GM18951 (cell line): Measurements from ENCODE around the gene GNB1.

Experiments used
- POLR2A ChIP-seq: IDR thresholded peaks from 4 replicates; pipeline ENCODE4 v1.6.1; 2011; ENCODE audit warnings: mild to moderate bottlenecking; ENCODE audit not compliant: insufficient read length, insufficient read depth; ENCODE audit errors: extremely low read depth
- in situ Hi-C: fragments of 300-500 bp; cut with MboI; formaldehyde crosslinking; loops from one replicate; pipeline ENCODE4 v1.12.0; 2022; ENCODE audit warnings: low sequenced_read_pairs, mixed read lengths, inconsistent platforms; ENCODE audit not compliant: unreplicated experiment

GNB1 gene

DNA sequence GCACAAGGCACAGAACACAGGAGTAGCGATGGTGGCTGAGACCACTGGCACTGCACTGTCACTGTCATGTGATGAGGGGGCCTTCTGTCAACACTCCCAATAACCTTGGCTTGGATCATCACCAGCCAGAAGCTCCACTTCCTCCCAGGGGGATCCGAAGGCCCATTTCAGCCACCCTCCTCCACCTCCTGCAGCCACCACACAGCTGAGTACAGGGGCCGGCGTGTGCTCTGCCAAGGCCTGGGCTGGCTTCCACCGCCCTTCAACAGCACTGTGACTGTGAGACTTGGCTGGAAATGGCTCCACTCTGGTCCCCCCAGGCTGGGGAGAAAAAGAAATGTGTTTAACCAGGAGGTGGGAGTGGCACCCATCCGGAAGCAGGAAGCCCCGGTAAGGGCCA, 102.8 kb downstream of the GNB1 start:
- no peak for TF ChIP-seq POLR2A
- in situ Hi-C loops: loop anchor here (5.0 kb wide), 1 partner anchor 99 kb away; no protein-coding TSS in a partner anchor

DNA sequence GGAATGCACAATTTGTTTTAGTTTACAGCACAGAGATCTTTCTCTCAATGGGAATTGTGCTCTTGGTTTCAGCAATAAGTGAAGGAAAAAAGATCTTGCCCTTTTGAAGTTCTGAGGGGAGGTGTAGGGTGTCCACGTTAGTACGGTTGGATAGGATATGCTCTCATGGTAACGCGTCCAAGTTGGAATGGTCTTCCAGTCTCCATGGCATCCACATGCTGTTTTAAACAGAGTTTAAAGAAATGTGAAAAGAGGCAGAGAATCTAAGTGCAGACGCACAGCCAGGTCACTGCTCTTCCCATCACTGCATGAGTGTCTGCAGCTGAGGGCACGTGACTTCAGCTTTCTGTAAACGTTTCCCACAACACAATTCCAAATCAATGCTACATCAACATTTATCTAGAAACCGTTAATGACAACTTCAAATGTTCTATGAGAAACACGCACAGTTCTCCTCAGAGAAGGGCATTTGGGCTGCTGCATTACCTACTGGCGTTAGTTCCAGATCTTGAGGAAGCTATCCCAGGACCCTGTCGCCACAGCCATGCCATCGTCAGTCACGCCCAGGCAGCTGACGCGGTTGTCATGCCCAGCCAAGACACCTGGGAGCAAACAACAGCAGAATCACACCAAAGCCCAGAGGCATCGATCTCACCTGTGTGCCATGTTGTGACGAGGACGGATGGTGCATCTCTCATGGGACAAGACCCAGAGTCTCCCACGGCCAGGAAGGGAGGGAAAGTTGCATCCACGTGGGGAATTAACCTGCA, 103.9 kb downstream of the GNB1 start:
- TF ChIP-seq POLR2A: no peak
- in situ Hi-C loops: loop anchor here (5.0 kb wide), 1 partner anchor 100 kb away; no protein-coding TSS in a partner anchor

DNA sequence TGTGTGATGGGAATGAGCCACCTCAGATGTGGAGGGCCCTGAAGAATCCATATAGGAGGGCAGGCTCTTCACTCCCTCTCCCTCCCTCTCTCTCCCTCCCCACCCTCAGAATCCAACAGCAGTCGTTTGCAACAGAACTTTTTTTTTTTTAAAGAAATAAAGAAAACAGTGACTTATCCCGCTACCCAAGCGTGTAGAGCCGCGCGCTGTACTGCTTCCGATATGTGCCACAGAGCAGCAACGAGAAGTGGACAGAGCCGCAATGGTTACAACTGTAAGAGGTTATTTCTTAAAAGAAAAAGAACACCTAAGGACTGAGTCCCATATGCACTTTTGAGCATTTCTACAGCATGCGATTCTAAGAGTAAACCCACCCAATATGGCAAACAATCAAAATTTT, 105.2 kb downstream of the GNB1 start:
- TF ChIP-seq POLR2A: no peak
- in situ Hi-C loops: loop anchor here (5.0 kb wide), 1 partner anchor 102 kb away; no protein-coding TSS in a partner anchor

GRCh38 chr1:1784933-1785332, 106.0 kb downstream of the GNB1 start:
- TF ChIP-seq POLR2A: no peak
- in situ Hi-C loops: loop anchor here (5.0 kb wide), 1 partner anchor 102 kb away; no protein-coding TSS in a partner anchor

DNA sequence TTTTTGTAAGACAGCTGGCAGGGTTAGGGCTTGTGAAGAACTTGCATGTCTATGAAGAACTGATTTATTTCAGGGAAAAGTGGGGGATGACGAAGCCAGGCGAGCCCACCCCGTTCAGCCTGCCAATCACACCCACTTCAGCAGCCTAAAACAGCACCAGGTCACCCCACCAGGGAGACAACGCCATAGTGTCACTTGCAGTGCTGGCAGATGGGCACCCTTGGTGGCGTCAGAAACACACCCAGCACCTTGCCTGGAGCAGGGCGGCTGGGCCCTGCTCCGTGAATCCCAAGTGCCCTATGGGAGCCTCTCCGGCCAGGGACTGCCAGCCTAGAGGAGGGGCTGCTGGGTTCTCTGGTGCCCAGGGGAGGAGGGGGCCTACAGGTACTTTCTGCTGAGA, 107.6 kb downstream of the GNB1 start:
- in situ Hi-C loops: no loop called here
- no peak for TF ChIP-seq POLR2A

- TF ChIP-seq POLR2A: no peak
- in situ Hi-C loops: no loop called here
Measured at GRCh38 chr1:1782399-1783221, 108.3 kb downstream of the GNB1 start.

DNA sequence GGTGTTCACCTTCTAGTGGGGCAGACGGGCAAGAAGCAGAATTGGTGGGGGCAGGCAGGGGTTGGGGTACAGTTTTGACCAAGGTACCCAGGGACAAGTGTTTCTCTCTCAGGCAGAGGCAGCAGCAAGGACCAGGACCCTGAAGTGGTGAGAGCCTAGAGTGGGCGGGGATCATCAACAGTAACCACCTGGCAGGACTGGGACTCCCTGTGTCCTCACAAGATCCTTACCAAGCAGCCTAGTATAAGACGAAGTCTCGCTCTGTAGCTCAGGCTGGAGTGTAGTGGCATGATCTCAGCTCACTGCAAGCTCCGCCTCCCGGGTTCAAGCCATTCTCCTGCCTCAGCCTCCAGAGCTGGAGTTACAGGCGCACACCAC, 109.4 kb downstream of the GNB1 start:
- in situ Hi-C loops: no loop called here
- TF ChIP-seq POLR2A: no peak

- TF ChIP-seq POLR2A: no peak
- in situ Hi-C loops: no loop called here
Measured at GRCh38 chr1:1780598-1781525, 110.0 kb downstream of the GNB1 start.

DNA sequence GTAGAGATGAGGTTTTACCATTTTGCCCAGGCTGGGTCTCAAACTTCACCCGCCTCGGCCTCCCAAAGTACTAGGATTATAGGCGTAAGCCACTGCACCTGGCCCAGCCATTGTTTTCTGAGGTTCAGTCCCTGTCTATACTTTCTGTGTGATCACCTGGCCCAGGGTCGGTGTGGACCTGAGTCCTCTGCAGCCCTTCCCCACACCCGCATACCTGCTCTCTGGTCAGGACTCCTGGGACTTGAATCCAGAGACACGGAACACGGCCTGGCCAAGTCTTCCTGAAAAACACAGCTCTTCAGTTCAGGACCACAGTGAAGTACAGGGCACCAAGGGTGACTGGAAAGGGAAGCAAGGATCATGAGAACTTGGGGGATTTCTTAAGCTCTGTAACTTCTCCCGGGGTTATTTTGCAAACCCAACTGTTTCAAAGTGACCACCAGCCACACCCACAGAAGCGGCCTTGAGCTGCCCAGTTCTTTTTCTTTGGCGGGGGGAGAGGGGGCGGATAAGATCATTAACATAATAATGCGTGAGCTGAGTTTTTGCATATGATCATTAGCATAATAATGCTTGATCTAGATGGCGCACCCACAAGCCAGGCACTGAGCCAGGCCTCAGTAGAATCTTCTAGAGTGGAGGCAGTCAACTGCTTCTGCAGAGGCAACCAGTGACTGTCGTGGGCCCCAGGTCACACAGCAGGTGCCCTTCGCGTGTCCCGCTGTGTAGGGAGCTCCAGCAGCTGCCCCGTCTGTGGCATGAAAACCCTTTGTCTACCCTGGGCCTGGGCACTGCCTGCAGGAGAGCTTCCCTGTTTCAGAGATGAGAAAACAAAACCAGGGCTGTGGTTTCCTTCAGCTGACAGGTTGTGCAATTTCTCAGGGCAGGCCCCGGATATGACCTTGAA, 110.9 kb downstream of the GNB1 start:
- peak; percentile 66 for TF ChIP-seq POLR2A
- in situ Hi-C loops: no loop called here

DNA sequence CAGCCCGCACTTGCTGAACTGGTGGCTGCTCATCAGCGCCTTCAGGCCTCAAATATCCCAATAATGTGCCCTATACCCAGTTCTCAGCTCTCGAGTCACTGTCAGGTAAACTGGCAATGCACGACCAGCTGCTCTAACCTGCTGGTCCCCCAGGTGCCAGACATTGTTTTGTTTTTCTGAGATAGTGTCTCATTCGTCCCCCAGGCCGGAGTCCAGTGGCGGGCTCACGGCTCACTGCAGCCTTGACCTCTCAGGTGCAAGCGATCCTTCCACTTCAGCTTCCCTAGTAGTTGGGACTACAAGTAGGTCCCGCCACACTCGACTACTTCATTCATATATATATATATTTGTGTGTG, 111.6 kb downstream of the GNB1 start:
- no peak for TF ChIP-seq POLR2A

DNA sequence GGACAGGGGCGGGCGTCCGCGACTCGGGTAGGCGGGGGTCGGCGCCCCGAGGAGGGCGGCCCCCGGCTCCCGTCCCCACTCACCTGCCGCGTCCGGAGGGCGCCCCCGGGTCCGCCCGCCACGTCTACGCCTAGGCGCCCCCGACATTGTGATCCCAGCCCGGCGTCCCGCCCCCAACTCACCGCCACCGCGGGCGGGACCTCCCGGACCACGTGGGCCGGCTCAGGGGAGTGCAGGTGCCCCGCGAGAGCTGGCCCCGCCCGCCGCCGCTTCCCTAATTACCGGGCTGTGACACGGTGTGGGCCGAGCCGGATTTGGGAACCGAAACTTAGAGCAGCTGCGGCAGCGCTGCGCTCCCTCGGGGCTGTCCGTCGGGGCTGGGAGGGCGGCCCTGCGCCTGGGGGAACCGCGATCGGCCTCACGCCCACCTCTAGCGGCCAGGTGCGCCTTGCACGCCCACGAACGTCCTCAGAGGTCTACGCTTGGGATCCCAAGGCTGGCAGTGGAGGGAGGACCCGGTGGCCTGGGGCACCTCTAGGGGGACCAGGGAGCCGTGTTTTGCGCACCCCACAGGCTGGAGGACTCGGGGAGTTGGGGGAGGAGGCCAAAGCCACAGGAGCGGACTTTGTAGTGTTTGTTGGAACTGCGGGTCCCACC, 112.1 kb downstream of the GNB1 start:
- in situ Hi-C loops: no loop called here
- peak; percentile 39 for TF ChIP-seq POLR2A

More for the DNA sequence above, 111.6 kb downstream of the GNB1 start:
- in situ Hi-C loops: no loop called here
